HepG2 (cell line): ENCODE measurements around the gene IRF3. TPM values are rescaled to one million over a fixed set of nuclear protein-coding genes. Genes with fewer than 3 reads are reported as not detected.

Experiments
- ATAC-seq: fragments of 200-7000 bp; cut with Tn5 transposase; 3 replicates; pipeline ENCODE4 v1.9.1; 2020; ENCODE audit warnings: mild to moderate bottlenecking, moderate library complexity
- BruUV-seq: library from RNA; stranded (reverse); fragments of 400-500 nt; replicated peaks from 2 replicates; lab custom pipeline; 2021; lab: Mats Ljungman, UMichigan
- CTCF ChIA-PET: fragments of 300-600 bp; formaldehyde crosslinking; extraction: SDS; loops from one replicate; lab custom pipeline; 2021; ENCODE audit warnings: low total read pairs, inconsistent platforms, low intra/inter-chr PET ratio; lab: Yijun Ruan, JAX
- POLR2A ChIA-PET: fragments of 350-600 bp; sonication (Branson Sonifier 250); formaldehyde crosslinking; loops from one replicate; lab custom pipeline; 2020; ENCODE audit warnings: antibody characterized with exemption, inconsistent platforms; lab: Yijun Ruan, JAX
- DNase-seq: peaks from one replicate; pipeline ENCODE4 v3.0.0-alpha.2; 2015; ENCODE audit warnings: low spot score
- FAIRE-seq: peaks from 3 replicates; lab custom pipeline; 2011; peaks lifted over from hg19 to GRCh38; lab: Jason Lieb, UNC
- H2AFZ ChIP-seq: one replicate; pipeline ENCODE4 v1.6.1; 2011; ENCODE audit warnings: low read length, inconsistent platforms
- H3K27ac ChIP-seq: fragments of 300-600 bp; 3 replicates; pipeline ENCODE4 v1.8.0; 2011; ENCODE audit warnings: mixed run types, mild to moderate bottlenecking, mixed read lengths, low read length, inconsistent platforms; ENCODE audit not compliant: insufficient read depth; ENCODE audit errors: extremely low read length
- H3K27me3 ChIP-seq, 2 experiments: fragments of 200-600 bp in 1 of 2; 2 replicates in 1 of 2; 3 replicates in 1 of 2; pipeline versions ENCODE4 v1.6.0 to v1.8.0; 2011; ENCODE audit warnings: low read length in 2 of 2, mild to moderate bottlenecking in 2 of 2, moderate library complexity in 2 of 2, inconsistent platforms in 1 of 2; ENCODE audit not compliant: insufficient read depth in 2 of 2, control insufficient read depth in 1 of 2
- H3K36me3 ChIP-seq, 2 experiments: fragments of 200-600 bp in 1 of 2; replicated peaks in 1 of 2; 2 replicates in 1 of 2; 3 replicates in 1 of 2; pipeline versions ENCODE4 v1.5.1 to v1.8.0; 2011; ENCODE audit warnings: low read length in 2 of 2, inconsistent platforms in 1 of 2; ENCODE audit not compliant: insufficient read depth in 2 of 2, control insufficient read depth in 1 of 2
- H3K4me1 ChIP-seq: 2 replicates; pipeline ENCODE4 v1.5.1; 2012; ENCODE audit warnings: low read length, inconsistent platforms; ENCODE audit not compliant: insufficient read depth
- H3K4me2 ChIP-seq: 2 replicates; pipeline ENCODE4 v1.6.0; 2011; ENCODE audit warnings: low read depth, low read length, inconsistent platforms
- H3K4me3 ChIP-seq, 3 experiments: fragments of 200-600 bp in 1 of 3; sonication (generic), shearing (Covaris generic) in 1 of 3; replicated peaks in 1 of 3; 2 replicates each; pipeline ENCODE4 v1.5.1; 2011 to 2016; ENCODE audit warnings: low read length in 3 of 3, inconsistent platforms in 2 of 3, low read depth in 2 of 3, mild to moderate bottlenecking in 2 of 3, control low read depth in 1 of 3, mixed read lengths in 1 of 3; ENCODE audit not compliant: insufficient read depth in 1 of 3
- H3K79me2 ChIP-seq: one replicate; pipeline ENCODE4 v1.6.1; 2011; ENCODE audit warnings: low read length, inconsistent platforms; ENCODE audit not compliant: insufficient read depth
- H3K9ac ChIP-seq: 2 replicates; pipeline ENCODE4 v1.6.0; 2011; ENCODE audit warnings: mild to moderate bottlenecking, low read depth, low read length, inconsistent platforms; ENCODE audit not compliant: insufficient read depth
- H3K9me3 ChIP-seq: 2 replicates; pipeline ENCODE4 v1.5.1; 2012; ENCODE audit warnings: mild to moderate bottlenecking, low read length
- H4K20me1 ChIP-seq: 2 replicates; pipeline ENCODE4 v1.6.0; 2011; ENCODE audit warnings: inconsistent platforms, mild to moderate bottlenecking, low read length, moderate library complexity; ENCODE audit not compliant: insufficient read depth
- ARNTL ChIP-seq: sonication (generic); formaldehyde crosslinking; IDR thresholded peaks from 2 replicates; pipeline ENCODE4 v1.4.0; 2020; ENCODE audit warnings: mild to moderate bottlenecking, missing genetic modification reagents
- MTERF4 ChIP-seq: sonication (generic); formaldehyde crosslinking; IDR thresholded peaks from 2 replicates; pipeline ENCODE4 v1.8.0; 2023; ENCODE audit warnings: mild to moderate bottlenecking, missing genetic modification reagents
- PAWR ChIP-seq: sonication (generic); formaldehyde crosslinking; IDR thresholded peaks from 2 replicates; pipeline ENCODE4 v1.4.0; 2020; ENCODE audit warnings: missing genetic modification reagents, mild to moderate bottlenecking, borderline replicate concordance
- SP4 ChIP-seq: sonication (generic); formaldehyde crosslinking; IDR thresholded peaks from 2 replicates; pipeline ENCODE4 v1.8.1; 2023; ENCODE audit warnings: mild to moderate bottlenecking, missing genetic modification reagents
- ZBTB21 ChIP-seq: sonication (generic); formaldehyde crosslinking; IDR thresholded peaks from 2 replicates; pipeline ENCODE4 v1.4.0; 2020; ENCODE audit warnings: missing genetic modification reagents
- ZFY ChIP-seq: sonication (generic); formaldehyde crosslinking; IDR thresholded peaks from 2 replicates; pipeline ENCODE4 v1.4.0; 2020; ENCODE audit warnings: missing genetic modification reagents
- ZSCAN9 ChIP-seq: IDR thresholded peaks from 2 replicates; pipeline ENCODE4 v1.6.1; 2016; ENCODE audit warnings: borderline replicate concordance
- WGBS: methylation state at CpG from one replicate; pipeline ENCODE4 v1.1.6; 2017; ENCODE audit warnings: low lambda C conversion rate; 5-methylcytosine and 5-hydroxymethylcytosine counted together
- in situ Hi-C: cut with HindIII; loops from 2 replicates; pipeline ENCODE4 v1.10.0; 2017; ENCODE audit warnings: low pct_unique_long_range_greater_than_20kb; ENCODE audit not compliant: extremely low pct_ligation_motif_present
- intact Hi-C: fragments of 100-400 bp; cut with micrococcal nuclease; formaldehyde crosslinking; loops from one replicate; pipeline ENCODE4 v1.10.0; 2022; ENCODE audit not compliant: unreplicated experiment
- polyA plus RNA-seq, 8 experiments: library from polyadenylated mRNA; depleted of rRNA in 3 of 8; stranded (reverse) in 7 of 8; unstranded in 1 of 8; fragments of >200 nt; fragmentation: Illumina TruSeq in 4 of 8; extraction: Trizol in 4 of 8; gene quantifications; 2 replicates each; pipeline versions ENCODE4 v1.2.1 to v1.2.3, GENCODE V29; 2011 to 2016; ENCODE audit warnings: low read depth in 4 of 8, missing spikeins in 1 of 8, mixed read lengths in 1 of 8; ENCODE audit not compliant: insufficient read depth in 1 of 8
- total RNA-seq, 5 experiments: library from RNA; depleted of rRNA; stranded (reverse); fragments of >200 nt; fragmentation: Illumina TruSeq; extraction: Trizol; gene quantifications; 2 replicates each; pipeline ENCODE4 v1.2.3, GENCODE V29; 2016; ENCODE audit warnings: low read depth in 1 of 5
- TF ChIP-seq, protein P1 (sequence below): sonication (generic); formaldehyde crosslinking; conservative IDR thresholded peaks from 2 replicates; pipeline ENCODE4 v1.5.0; 2020; ENCODE audit warnings: missing genetic modification reagents
- TF ChIP-seq, protein P2 (sequence below): sonication (generic); formaldehyde crosslinking; IDR thresholded peaks from 2 replicates; pipeline ENCODE4 v1.4.0; 2020; ENCODE audit warnings: missing genetic modification reagents, borderline replicate concordance
- TF ChIP-seq, protein P3 (sequence below): sonication (generic); formaldehyde crosslinking; IDR thresholded peaks from 2 replicates; pipeline ENCODE4 v1.9.0; 2021; ENCODE audit warnings: missing genetic modification reagents, borderline replicate concordance
- TF ChIP-seq, protein P4 (sequence below): sonication (generic); formaldehyde crosslinking; IDR thresholded peaks from 2 replicates; pipeline ENCODE4 v1.8.1; 2023; ENCODE audit warnings: mild to moderate bottlenecking, missing genetic modification reagents

Gene IRF3
- total and polyA plus RNA-seq, 2 of the 13 experiments (the other 11 are each of a cell fraction or from before 2014, with no cell fraction given), result 61.9 to 65.5 TPM

DNA sequence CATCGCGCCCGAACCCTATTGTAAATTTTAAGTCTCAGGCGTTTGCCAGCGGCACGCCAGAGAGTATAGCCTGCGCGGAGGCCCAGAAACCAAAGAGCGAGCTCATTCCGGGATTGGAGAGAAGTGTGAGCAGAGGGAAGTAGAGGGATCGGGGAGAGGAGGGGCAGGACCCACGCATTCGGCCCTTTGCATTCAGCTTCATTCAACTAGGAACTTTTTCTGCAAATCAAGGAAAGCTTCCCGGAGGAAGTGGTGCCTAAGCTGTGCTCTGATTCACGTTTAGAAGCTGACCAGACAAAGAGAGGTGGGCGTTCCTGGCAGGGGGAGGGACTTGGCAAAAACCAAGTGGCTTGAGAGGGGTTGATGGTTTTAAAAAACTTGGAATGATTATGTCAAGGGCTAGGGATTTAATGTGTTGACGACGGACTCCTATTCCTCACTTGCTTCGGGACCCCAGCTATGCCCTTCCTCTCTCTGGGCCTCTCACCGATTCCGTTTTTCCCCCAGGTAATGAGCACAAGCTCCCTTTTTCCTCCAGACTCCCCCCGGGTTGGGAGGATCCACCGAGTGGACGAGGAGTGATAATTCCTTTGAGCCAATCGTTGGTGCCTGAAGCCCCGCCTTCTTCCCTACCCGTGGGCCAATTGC, 10.6 kb upstream of the IRF3 start:
- H3K27ac ChIP-seq, result peak overlapping the region; percentile 95
- H3K9ac ChIP-seq, result peak overlapping the region; percentile 95
- FAIRE-seq (no peak), ATAC-seq (0 out of 3 replicates have a peak, but pooled peaks have one; percentile 4), DNase-seq (peak; percentile 80)
- peak overlapping the region; percentile 35 to 99 (median 51); a peak in 5 of 6 replicates for H3K4me3 ChIP-seq
- peaks cover 32% of the 10 kb centered on the region for H4K20me1 ChIP-seq
- ChIA-PET POLR2A (interaction anchor here (0.6 to 3.8 kb wide), 35 partner anchors 9 to 683 kb away, joined by 3 to 77 read pairs (median 4); partner anchors contain the start of genes ADM5, AKT1S1, AP2A1 and BCL2L12), CTCF (interaction anchor here (0.6 kb wide), 1 partner anchor 33 kb away, joined by 3 read pairs; no protein-coding TSS in a partner anchor)
- peak overlapping the region; percentile 97 for H2AFZ ChIP-seq
- 36% methylated on average over 27 of the region's 27 CpGs for WGBS
- H3K9me3 ChIP-seq, result no peaks in the 10 kb centered on the region
- H3K36me3 ChIP-seq, result peaks cover 0 to 8% of the 10 kb centered on the region in 2 experiments; a peak in 3 of 5 replicates
- H3K79me2 ChIP-seq, result peaks cover 37% of the 10 kb centered on the region
- no peaks in the 10 kb centered on the region; a peak in 1 of 5 replicates for H3K27me3 ChIP-seq
- peaks cover 47% of the 10 kb centered on the region for H3K4me1 ChIP-seq
- H3K4me2 ChIP-seq, result peak overlapping the region; percentile 77
- in situ Hi-C loops (loop anchor here (10.0 kb wide), 1 partner anchor 81 kb away; the partner anchor contains the start of gene PRR12), intact Hi-C loops (loop anchor here (2.0 to 5.0 kb wide), 2 partner anchors 34 to 95 kb away; partner anchors contain the start of genes NOSIP, PRRG2, RRAS and SCAF1)
- BruUV-seq, result TSS peak; percentile 71
- TF ChIP-seq SP4 (CRISPR knock-in tag) (no peak), ZBTB21 (CRISPR knock-in tag) (no peak), MTERF4 (no peak), PAWR (no peak), ZFY (CRISPR knock-in tag) (no peak), ZSCAN9 (CRISPR knock-in tag) (no peak), ARNTL (CRISPR knock-in tag) (peak; percentile 73; the same call in 1 of the 2 replicates)
- TF ChIP-seq, protein P1, sequence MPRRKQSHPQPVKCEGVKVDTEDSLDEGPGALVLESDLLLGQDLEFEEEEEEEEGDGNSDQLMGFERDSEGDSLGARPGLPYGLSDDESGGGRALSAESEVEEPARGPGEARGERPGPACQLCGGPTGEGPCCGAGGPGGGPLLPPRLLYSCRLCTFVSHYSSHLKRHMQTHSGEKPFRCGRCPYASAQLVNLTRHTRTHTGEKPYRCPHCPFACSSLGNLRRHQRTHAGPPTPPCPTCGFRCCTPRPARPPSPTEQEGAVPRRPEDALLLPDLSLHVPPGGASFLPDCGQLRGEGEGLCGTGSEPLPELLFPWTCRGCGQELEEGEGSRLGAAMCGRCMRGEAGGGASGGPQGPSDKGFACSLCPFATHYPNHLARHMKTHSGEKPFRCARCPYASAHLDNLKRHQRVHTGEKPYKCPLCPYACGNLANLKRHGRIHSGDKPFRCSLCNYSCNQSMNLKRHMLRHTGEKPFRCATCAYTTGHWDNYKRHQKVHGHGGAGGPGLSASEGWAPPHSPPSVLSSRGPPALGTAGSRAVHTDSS (CRISPR knock-in tag), result no peak
- TF ChIP-seq, protein P2, sequence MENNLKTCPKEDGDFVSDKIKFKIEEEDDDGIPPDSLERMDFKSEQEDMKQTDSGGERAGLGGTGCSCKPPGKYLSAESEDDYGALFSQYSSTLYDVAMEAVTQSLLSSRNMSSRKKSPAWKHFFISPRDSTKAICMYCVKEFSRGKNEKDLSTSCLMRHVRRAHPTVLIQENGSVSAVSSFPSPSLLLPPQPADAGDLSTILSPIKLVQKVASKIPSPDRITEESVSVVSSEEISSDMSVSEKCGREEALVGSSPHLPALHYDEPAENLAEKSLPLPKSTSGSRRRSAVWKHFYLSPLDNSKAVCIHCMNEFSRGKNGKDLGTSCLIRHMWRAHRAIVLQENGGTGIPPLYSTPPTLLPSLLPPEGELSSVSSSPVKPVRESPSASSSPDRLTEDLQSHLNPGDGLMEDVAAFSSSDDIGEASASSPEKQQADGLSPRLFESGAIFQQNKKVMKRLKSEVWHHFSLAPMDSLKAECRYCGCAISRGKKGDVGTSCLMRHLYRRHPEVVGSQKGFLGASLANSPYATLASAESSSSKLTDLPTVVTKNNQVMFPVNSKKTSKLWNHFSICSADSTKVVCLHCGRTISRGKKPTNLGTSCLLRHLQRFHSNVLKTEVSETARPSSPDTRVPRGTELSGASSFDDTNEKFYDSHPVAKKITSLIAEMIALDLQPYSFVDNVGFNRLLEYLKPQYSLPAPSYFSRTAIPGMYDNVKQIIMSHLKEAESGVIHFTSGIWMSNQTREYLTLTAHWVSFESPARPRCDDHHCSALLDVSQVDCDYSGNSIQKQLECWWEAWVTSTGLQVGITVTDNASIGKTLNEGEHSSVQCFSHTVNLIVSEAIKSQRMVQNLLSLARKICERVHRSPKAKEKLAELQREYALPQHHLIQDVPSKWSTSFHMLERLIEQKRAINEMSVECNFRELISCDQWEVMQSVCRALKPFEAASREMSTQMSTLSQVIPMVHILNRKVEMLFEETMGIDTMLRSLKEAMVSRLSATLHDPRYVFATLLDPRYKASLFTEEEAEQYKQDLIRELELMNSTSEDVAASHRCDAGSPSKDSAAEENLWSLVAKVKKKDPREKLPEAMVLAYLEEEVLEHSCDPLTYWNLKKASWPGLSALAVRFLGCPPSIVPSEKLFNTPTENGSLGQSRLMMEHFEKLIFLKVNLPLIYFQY (CRISPR knock-in tag), result no peak
- TF ChIP-seq, protein P3, sequence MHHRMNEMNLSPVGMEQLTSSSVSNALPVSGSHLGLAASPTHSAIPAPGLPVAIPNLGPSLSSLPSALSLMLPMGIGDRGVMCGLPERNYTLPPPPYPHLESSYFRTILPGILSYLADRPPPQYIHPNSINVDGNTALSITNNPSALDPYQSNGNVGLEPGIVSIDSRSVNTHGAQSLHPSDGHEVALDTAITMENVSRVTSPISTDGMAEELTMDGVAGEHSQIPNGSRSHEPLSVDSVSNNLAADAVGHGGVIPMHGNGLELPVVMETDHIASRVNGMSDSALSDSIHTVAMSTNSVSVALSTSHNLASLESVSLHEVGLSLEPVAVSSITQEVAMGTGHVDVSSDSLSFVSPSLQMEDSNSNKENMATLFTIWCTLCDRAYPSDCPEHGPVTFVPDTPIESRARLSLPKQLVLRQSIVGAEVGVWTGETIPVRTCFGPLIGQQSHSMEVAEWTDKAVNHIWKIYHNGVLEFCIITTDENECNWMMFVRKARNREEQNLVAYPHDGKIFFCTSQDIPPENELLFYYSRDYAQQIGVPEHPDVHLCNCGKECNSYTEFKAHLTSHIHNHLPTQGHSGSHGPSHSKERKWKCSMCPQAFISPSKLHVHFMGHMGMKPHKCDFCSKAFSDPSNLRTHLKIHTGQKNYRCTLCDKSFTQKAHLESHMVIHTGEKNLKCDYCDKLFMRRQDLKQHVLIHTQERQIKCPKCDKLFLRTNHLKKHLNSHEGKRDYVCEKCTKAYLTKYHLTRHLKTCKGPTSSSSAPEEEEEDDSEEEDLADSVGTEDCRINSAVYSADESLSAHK, result no peak
- TF ChIP-seq, protein P4, sequence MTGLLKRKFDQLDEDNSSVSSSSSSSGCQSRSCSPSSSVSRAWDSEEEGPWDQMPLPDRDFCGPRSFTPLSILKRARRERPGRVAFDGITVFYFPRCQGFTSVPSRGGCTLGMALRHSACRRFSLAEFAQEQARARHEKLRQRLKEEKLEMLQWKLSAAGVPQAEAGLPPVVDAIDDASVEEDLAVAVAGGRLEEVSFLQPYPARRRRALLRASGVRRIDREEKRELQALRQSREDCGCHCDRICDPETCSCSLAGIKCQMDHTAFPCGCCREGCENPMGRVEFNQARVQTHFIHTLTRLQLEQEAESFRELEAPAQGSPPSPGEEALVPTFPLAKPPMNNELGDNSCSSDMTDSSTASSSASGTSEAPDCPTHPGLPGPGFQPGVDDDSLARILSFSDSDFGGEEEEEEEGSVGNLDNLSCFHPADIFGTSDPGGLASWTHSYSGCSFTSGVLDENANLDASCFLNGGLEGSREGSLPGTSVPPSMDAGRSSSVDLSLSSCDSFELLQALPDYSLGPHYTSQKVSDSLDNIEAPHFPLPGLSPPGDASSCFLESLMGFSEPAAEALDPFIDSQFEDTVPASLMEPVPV, result 0 out of 2 replicates have a peak, but pooled peaks have one; percentile 24
